Measurements from ENCODE around the gene NLRC5. TPM values are rescaled to one million over a fixed set of nuclear protein-coding genes. Genes with fewer than 3 reads are reported as not detected.
"Not testable (repeated sequence)": the region's sequence is repeated elsewhere in the genome, so short reads cannot be mapped to it uniquely, and the experiment has no call there.

The NLRC5 gene
- total RNA-seq, 1 donor from 2014 or later = 33.2 TPM

GRCh38 chr16:57042157-57043111 is 53.1 kb downstream of the NLRC5 start:
- no peak for DNase-seq (ENCODE audit: extremely low read depth, low read depth, low spot score)

GRCh38 chr16:57043248-57043647 is 53.9 kb downstream of the NLRC5 start:
- no peak for DNase-seq (ENCODE audit: extremely low read depth, low read depth, low spot score)

GRCh38 chr16:57044931-57045693 is 55.8 kb downstream of the NLRC5 start:
- no peak for DNase-seq (ENCODE audit: extremely low read depth, low read depth, low spot score)

GRCh38 chr16:57045694-57046381 is 56.5 kb downstream of the NLRC5 start:
- DNase-seq (ENCODE audit: extremely low read depth, low read depth, low spot score) = no peak

GRCh38 chr16:57048095-57048494 is 58.7 kb downstream of the NLRC5 start:
- DNase-seq (ENCODE audit: extremely low read depth, low read depth, low spot score) = no peak

- DNase-seq (ENCODE audit: extremely low read depth, low read depth, low spot score) = no peak
Measured at GRCh38 chr16:57049678-57050077, 60.3 kb downstream of the NLRC5 start.

GRCh38 chr16:57051696-57052228 is 62.4 kb downstream of the NLRC5 start:
- DNase-seq (ENCODE audit: extremely low read depth, low read depth, low spot score) = no peak

- DNase-seq (ENCODE audit: extremely low read depth, low read depth, low spot score) = no peak
Measured at GRCh38 chr16:57053206-57053605, 63.8 kb downstream of the NLRC5 start.

- no peak for DNase-seq (ENCODE audit: extremely low read depth, low read depth, low spot score)
Measured at GRCh38 chr16:57054338-57054737, 65.0 kb downstream of the NLRC5 start.

- DNase-seq (ENCODE audit: extremely low read depth, low read depth, low spot score) = no peak
Measured at GRCh38 chr16:57054771-57055170, 65.4 kb downstream of the NLRC5 start.

GRCh38 chr16:57055671-57056070 is 66.3 kb downstream of the NLRC5 start:
- no peak for DNase-seq (ENCODE audit: extremely low read depth, low read depth, low spot score)

GRCh38 chr16:57058291-57058861 is 69.0 kb downstream of the NLRC5 start:
- no peak for DNase-seq (ENCODE audit: extremely low read depth, low read depth, low spot score)

GRCh38 chr16:57060323-57061083 is 71.1 kb downstream of the NLRC5 start:
- no peak for DNase-seq (ENCODE audit: extremely low read depth, low read depth, low spot score)

GRCh38 chr16:57061084-57061905 is 71.9 kb downstream of the NLRC5 start:
- DNase-seq (ENCODE audit: extremely low read depth, low read depth, low spot score) = no peak

- no peak for DNase-seq (ENCODE audit: extremely low read depth, low read depth, low spot score)
Measured at GRCh38 chr16:57062329-57062728, 73.0 kb downstream of the NLRC5 start.

GRCh38 chr16:57063189-57063588 is 73.8 kb downstream of the NLRC5 start:
- DNase-seq (ENCODE audit: extremely low read depth, low read depth, low spot score) = not testable (repeated sequence)

GRCh38 chr16:57064995-57065394 is 75.6 kb downstream of the NLRC5 start:
- DNase-seq (ENCODE audit: extremely low read depth, low read depth, low spot score) = no peak

GRCh38 chr16:57066625-57067024 is 77.3 kb downstream of the NLRC5 start:
- no peak for DNase-seq (ENCODE audit: extremely low read depth, low read depth, low spot score)

- no peak for DNase-seq (ENCODE audit: extremely low read depth, low read depth, low spot score)
Measured at GRCh38 chr16:57067347-57067746, 78.0 kb downstream of the NLRC5 start.

Data from glomerular endothelial cell (primary cell).